Measurements from ENCODE around the gene SUPT4H1. TPM values are rescaled to one million over a fixed set of nuclear protein-coding genes. Genes with fewer than 3 reads are reported as not detected.

The SUPT4H1 gene
- polyA plus RNA-seq, 10 donors, result 68.9 to 98.0 (median 82.9) TPM

GRCh38 chr17:58365185-58365979 lies 13.4 kb upstream of the SUPT4H1 start:
- DNase-seq, result no peak

- DNase-seq, result no peak
These were observed 12.4 kb upstream of the SUPT4H1 start for GRCh38 chr17:58364270-58364942.

DNA sequence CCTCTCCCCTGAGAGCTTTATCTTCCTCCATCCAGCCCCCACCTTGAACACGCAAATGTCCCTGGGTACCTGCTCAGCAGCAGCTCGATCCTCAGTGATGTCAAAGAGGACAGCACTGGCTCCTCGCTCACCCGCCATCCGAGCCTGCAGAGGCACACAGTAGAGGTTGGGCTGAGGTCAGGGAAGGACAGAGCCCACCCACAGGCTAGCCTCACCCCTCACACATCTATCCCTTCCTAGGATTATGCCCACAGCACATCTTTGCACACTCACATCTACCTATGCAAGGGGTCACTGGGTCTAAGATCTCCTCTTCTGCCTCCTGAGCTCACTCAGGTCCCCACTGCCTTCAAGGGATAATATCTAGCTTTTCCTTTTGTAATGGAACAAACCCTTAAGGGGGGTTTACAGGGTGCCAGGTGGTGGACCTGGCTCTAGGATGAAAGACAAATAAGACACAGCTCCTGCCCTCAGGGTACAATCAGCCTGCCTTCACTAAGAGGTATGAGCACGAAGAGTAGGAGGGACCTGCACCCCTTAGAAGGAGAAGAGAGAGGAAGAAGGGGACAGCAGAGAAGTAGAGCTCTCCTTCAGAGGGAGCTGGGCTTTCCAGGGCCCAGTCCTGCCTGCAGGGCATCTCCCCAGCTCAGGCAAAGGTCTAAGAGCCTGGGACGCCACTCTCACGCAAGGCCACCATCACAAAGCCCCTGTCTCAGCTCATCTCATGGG lies 11.6 kb upstream of the SUPT4H1 start:
- no peak for DNase-seq

DNA sequence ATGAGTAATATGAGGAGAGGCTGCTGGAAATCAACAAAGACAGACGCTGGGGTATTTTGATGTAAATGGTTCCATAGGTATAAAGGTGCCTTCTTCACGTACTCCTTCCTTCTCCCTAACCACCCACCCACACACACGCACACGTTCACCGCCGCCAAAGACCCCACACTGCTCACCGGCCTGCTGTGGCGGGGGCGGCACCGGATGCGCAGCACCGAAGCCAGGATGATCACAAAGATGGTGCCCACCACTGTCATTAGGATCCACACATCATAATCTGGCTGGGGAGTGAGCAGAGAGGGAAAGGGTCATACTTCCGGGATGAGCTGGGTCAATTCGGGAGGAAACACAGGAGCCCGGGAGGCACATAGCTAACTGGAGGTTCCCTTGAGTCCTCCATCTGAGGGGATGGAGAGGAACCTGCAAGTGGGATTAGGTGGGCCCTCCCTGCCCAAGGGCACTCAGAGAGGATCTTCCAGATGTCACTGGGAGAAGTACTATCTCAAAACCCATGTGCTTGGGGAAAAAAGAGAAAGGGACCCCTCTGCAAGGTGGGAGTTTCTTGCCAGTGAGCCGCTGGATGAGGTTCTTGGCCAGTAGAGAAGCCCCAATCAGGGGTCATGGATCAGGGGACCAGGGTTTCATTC lies 10.5 kb upstream of the SUPT4H1 start:
- DNase-seq, result no peak

DNA sequence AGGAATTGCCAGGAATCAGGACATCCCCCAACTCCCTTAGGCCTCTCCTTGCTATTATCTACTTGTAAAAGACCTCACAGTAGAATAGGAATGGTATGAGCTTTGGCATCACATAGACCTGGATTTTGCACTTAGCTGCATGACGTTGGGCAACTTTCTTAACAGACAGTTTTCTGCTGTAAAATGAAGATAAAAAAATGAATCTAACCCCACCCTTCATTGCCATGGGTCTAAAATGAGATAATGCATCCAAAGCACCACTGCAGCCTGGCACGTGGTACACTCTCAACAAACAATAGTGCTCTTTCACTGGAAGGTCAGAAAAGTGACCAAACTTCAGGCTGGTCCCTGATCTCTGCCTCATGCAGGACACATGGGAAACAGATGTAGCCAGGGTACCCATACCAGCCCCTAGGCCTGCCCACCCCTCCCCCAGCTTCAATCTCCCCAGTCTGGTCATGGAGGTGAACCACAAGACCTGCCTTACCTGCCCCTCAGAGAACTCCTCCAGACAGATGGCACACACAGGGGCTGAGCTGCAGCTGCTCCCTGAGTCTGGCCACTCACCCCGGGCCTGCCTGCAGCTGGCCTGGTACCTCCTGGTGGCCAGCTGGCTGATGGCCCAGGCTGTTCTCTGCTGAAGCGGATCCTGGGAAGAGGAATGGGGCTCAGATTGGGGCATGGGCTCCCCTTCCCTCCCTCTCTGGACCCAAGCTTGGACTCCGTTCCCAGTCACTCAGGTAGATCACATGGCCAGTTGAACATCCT lies 8.5 kb upstream of the SUPT4H1 start:
- DNase-seq, result no peak

DNA sequence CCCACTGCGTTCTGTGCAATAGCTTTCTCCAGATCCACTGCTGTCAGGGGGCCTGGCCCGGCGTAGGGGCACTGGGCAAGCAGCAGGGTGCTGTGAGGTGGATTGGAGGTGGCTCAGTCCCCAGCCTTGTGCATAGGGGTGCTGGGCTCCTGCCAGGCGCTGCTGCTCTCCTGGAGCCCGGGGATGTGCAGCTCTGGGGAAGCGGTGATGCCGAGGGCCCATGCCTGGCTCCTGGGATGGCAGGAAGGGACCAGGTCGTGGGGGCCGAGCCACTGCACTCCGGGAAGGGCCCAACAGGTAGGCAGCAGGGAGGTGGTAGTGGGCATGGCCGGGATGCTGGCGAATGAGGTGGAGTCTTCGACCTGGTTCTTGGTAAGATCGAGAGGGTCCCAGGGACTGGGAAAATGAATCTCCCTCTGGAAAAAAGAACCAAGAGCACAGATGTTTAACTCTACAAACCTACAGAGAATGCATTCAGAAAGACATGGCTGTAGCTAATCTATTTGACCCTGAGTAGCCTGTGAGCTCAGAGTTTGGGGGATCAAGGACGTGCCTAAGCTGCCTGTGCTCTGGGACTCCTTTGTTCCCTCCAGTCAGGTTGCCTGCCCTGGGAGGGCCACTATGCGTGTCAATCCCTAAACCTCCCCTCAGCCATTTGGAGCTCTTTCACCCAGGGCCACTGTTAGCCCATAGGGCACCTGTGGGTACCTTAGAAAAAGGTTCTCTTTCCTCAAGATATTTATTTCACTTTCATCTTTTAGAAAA lies 6.6 kb upstream of the SUPT4H1 start:
- no peak for DNase-seq

GRCh38 chr17:58357312-58358297 lies 5.6 kb upstream of the SUPT4H1 start:
- DNase-seq, result no peak

DNA sequence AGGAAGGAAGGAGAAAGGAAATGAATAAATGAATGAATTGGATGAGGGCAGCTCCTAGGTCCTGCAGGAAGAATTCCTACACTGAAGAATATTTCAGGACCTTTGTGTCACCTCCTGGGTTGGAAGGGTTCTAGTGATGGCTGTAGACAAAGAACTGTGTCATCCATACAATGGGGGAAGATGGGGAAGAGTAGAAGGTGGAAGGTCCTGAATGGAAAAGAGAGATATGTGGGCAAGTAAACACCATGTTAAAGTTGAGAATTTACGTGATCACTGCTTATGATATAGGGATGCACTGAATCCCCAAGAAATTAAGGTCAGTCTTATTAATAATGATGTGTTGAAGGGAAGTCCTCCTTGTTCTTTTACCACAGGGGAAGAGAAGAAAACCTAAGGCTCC lies 4.2 kb upstream of the SUPT4H1 start:
- no peak for DNase-seq

DNA sequence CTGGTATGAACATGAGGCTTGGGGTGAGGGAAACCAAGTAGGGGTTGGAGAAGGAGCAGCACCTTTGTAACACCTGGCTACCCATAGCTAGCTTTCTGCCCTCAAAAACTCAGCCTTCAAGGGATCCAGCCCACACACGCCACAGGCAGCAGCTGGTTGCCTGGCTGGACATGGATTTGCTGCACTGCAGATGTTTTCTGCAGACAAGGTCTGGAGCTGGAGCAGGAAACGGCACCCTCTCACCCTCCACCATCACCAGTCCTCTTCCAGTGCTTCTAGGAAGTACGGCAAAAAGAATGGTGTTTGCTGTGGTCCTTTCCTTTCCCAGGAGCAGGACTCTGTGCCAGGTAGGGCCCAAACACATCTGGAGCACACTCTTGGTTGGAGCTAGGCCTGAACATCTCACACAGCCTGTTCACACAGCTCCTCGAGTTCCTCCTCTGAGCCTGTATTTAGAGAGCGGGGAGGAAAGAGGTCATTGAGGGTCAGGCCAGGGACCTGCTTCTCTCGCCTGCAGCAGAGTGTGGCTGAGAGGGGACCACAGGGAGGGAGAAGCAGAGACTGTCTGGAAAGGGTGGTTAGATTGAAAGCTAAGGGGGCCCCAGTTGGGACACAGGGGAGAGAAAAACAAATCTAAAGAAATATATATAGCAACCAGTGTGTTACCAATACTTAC lies 2.7 kb upstream of the SUPT4H1 start:
- DNase-seq, result no peak

- DNase-seq, result no peak
These were observed 1.4 kb upstream of the SUPT4H1 start for GRCh38 chr17:58353389-58353825.

DNA sequence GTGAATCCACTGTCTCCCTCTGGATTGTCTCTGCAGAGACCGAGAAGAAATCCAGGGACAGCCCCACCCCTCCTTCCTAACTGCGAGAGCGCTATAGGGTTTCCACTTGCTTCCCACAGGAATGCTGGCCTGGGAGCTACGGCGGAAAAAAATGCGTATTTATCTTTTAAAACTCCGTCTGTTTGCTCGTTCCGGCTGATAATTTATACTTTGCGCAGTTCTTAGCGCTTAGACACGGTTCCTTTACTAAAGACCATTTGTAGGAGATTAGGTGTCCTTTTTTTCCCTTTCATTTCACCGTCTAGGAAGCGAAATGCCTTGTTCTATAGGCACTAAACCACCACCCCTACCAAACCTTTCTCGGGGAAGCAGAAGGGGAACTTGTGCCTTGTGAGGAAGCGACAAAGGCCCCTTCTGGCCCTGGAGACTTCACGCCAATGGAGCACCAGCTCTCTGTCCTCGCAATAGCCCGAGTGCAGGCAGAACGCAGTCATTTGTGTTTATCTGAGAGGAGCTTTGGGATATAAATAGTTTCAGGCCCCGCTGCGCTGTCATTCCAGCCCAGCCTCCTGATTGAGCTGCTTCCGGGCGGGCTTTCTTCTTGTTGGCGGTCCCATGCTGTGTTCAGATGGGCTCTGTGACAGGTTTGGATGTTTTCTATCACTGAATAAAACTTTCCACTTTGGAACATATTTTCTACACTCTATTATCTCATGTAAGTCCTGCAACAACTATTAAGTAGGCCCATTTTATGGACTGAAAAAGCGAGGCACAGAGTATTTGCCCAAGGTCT lies 791 bp upstream of the SUPT4H1 start:
- DNase-seq, result peak; percentile 40 to 78 (median 55)

GRCh38 chr17:58351182-58351581 lies 819 bp downstream of the SUPT4H1 start:
- DNase-seq, result no peak

GRCh38 chr17:58348038-58348437 lies 4.0 kb downstream of the SUPT4H1 start:
- no peak for DNase-seq

DNA sequence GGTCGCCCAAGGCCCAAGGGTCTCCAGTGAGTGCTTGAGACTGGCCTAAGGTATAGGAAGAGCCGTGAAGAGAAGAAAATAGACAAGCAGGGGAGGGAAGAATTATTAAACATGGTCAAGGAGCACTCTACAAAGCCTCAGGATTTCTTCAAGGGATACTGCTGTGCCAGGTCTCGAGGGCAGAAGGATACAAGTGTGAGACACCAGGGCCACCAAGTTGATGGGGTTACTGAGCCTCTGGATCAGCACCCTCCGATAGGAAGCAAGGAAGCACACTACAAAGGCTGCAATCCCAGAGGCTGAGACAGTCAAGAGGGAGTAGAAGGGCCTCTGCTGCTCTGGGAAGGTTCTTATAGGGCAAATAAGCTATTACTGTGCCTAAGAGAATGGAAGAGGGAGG lies 6.5 kb downstream of the SUPT4H1 start:
- no peak for DNase-seq

GRCh38 chr17:58344791-58345157 lies 7.2 kb downstream of the SUPT4H1 start:
- no peak for DNase-seq

DNA sequence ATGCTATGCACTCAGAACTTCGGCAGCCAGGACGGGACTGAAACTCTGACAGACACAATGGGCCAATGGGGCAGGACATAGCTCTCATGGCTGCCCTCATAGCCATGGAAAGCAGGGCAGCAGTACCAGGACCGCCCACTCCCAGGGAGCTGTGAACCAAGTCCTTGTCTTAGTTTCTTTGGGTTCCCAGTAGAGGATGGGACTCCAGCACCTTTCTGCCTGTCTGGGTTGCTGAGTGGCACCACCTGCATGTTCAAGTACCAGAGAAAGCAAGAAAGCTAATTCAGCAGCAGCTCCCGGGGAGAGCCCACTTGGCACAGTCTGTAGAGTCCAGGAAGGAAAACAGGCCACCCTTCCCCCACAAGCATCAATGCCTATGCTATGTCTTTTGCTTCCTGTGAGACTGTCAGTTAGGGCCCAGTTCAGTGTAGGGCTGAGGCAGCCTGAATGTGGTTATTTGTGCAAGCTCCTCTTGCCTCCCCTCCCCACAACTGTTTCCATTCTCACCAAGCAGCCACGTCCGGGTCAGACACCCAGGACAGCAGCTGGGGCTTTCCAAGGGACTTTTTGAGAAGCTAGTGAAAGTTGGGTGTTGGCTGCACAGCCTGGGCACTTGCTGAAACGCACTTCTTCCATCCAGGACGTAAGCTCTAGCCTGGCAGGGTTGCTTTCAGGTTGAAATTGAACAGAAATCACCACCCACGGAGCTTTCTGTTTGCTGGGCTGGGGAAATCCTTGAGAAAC lies 7.8 kb downstream of the SUPT4H1 start:
- DNase-seq, result peak in 1 of 3 donors; percentile 47

- no peak for DNase-seq
These were observed 8.9 kb downstream of the SUPT4H1 start for GRCh38 chr17:58343131-58343530.

Measured in muscle of back (tissue), 11 donors.